ENCODE results near the gene CAND2.

DNA sequence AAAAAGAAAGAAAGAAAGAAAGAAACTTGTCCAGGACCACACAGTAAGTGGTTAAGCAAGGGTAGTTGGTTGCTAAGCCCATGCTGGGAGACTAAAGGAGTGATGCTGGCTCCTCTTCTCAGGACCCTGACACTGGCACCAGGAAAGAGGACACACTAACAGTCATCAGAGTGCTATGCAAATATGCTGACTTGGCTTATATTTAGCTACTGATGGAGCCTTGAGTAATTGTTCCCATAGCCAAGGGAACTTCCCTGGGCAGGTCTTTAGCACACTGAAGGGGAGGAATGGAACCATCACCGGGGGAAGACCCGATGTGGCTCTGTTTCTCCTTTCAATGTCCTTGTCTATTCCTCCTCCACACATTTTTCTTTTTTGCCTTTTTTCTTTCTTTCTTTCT lies 43.7 kb upstream of the CAND2 start:
- TF ChIP-seq, protein P1, sequence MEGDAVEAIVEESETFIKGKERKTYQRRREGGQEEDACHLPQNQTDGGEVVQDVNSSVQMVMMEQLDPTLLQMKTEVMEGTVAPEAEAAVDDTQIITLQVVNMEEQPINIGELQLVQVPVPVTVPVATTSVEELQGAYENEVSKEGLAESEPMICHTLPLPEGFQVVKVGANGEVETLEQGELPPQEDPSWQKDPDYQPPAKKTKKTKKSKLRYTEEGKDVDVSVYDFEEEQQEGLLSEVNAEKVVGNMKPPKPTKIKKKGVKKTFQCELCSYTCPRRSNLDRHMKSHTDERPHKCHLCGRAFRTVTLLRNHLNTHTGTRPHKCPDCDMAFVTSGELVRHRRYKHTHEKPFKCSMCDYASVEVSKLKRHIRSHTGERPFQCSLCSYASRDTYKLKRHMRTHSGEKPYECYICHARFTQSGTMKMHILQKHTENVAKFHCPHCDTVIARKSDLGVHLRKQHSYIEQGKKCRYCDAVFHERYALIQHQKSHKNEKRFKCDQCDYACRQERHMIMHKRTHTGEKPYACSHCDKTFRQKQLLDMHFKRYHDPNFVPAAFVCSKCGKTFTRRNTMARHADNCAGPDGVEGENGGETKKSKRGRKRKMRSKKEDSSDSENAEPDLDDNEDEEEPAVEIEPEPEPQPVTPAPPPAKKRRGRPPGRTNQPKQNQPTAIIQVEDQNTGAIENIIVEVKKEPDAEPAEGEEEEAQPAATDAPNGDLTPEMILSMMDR (IDR thresholded peaks at IDR 0.05): no peak
- no peak for TF ChIP-seq POLR2A (IDR thresholded peaks at IDR 0.05)
